WTC11 (cell line): ENCODE data around the gene DLG1. TPM values are rescaled to one million over a fixed set of nuclear protein-coding genes. Genes with fewer than 3 reads are reported as not detected.

ENCODE experiments used
- ATAC-seq: fragments of 200-7000 bp; cut with Tn5 transposase; 2 replicates; pipeline ENCODE4 v1.10.0; 2021; ENCODE audit warnings: mild to moderate bottlenecking, moderate library complexity
- CTCF ChIA-PET: fragments of 300-600 bp; sonication (Branson Sonifier 250); formaldehyde crosslinking; loops from one replicate; lab custom pipeline; 2021; ENCODE audit warnings: antibody characterized with exemption; lab: Charles Lee
- POLR2A ChIA-PET: fragments of 350-600 bp; sonication (Branson Sonifier 250); formaldehyde crosslinking; loops from one replicate; lab custom pipeline; 2021; ENCODE audit warnings: antibody characterized with exemption; lab: Charles Lee
- DNase-seq: peaks from one replicate; pipeline ENCODE4 v3.0.0; 2021; ENCODE audit warnings: low spot score
- H3K27ac Mint-ChIP-seq: 2 replicates; pipeline ENCODE4 v1.8.0; 2021; ENCODE audit warnings: mixed read lengths
- H3K27me3 Mint-ChIP-seq: 2 replicates; pipeline ENCODE4 v1.8.0; 2021; ENCODE audit warnings: low read depth, mild to moderate bottlenecking, moderate library complexity, mixed read lengths
- H3K36me3 Mint-ChIP-seq: 2 replicates; pipeline ENCODE4 v1.8.0; 2021; ENCODE audit warnings: mixed read lengths
- H3K4me1 Mint-ChIP-seq: 2 replicates; pipeline ENCODE4 v1.8.0; 2022; ENCODE audit warnings: mixed read lengths
- H3K4me3 Mint-ChIP-seq: 2 replicates; pipeline ENCODE4 v1.8.0; 2021; ENCODE audit warnings: mild to moderate bottlenecking, moderate library complexity, mixed read lengths
- H3K9me3 Mint-ChIP-seq: 2 replicates; pipeline ENCODE4 v1.8.0; 2021; ENCODE audit warnings: mixed read lengths
- AFF4 ChIP-seq: sonication (generic); formaldehyde crosslinking; IDR thresholded peaks from 2 replicates; pipeline ENCODE4 v1.8.1; 2023; ENCODE audit warnings: mild to moderate bottlenecking, missing genetic modification reagents, borderline replicate concordance
- ATF3 ChIP-seq: sonication (generic); formaldehyde crosslinking; conservative IDR thresholded peaks from 2 replicates; pipeline ENCODE4 v1.8.1; 2022; ENCODE audit warnings: mild to moderate bottlenecking, missing genetic modification reagents
- E2F4 ChIP-seq: sonication (generic); formaldehyde crosslinking; IDR thresholded peaks from 2 replicates; pipeline ENCODE4 v1.8.1; 2022; ENCODE audit warnings: low read depth, mild to moderate bottlenecking, moderate library complexity, missing genetic modification reagents, borderline replicate concordance
- GTF2I ChIP-seq: fragments of 250-450 bp; sonication (Bioruptor Pico); conservative IDR thresholded peaks from 2 replicates; pipeline ENCODE4 v1.4.0; 2021; ENCODE audit warnings: mild to moderate bottlenecking
- HMGA2 ChIP-seq: fragments of 250-450 bp; sonication (Bioruptor Pico); IDR thresholded peaks from 2 replicates; pipeline ENCODE4 v1.4.0; 2021; ENCODE audit warnings: mild to moderate bottlenecking, moderate library complexity
- IRF2 ChIP-seq: sonication (generic); formaldehyde crosslinking; IDR thresholded peaks from 2 replicates; pipeline ENCODE4 v1.8.0; 2022; ENCODE audit warnings: low read depth, missing genetic modification reagents, borderline replicate concordance
- JAZF1 ChIP-seq: fragments of 250-450 bp; sonication (Bioruptor Pico); IDR thresholded peaks from 2 replicates; pipeline ENCODE4 v1.9.0; 2021; ENCODE audit warnings: moderate library complexity, mild to moderate bottlenecking, inconsistent platforms
- JUN ChIP-seq: sonication (generic); formaldehyde crosslinking; IDR thresholded peaks from 2 replicates; pipeline ENCODE4 v1.8.0; 2023; ENCODE audit warnings: mild to moderate bottlenecking, missing genetic modification reagents
- MAX ChIP-seq: sonication (generic); formaldehyde crosslinking; IDR thresholded peaks from 2 replicates; pipeline ENCODE4 v1.8.0; 2022; ENCODE audit warnings: mild to moderate bottlenecking, missing genetic modification reagents
- MXD4 ChIP-seq: fragments of 250-450 bp; sonication (Bioruptor Pico); IDR thresholded peaks from 2 replicates; pipeline ENCODE4 v1.8.0; 2021; ENCODE audit warnings: mild to moderate bottlenecking, moderate library complexity, borderline replicate concordance
- PRDM15 ChIP-seq: sonication (generic); formaldehyde crosslinking; IDR thresholded peaks from 2 replicates; pipeline ENCODE4 v1.8.0; 2022; ENCODE audit warnings: missing genetic modification reagents
- SP1 ChIP-seq: sonication (generic); formaldehyde crosslinking; conservative IDR thresholded peaks from 2 replicates; pipeline ENCODE4 v1.8.1; 2022; ENCODE audit warnings: missing genetic modification reagents
- TCF7 ChIP-seq: sonication (generic); formaldehyde crosslinking; IDR thresholded peaks from 2 replicates; pipeline ENCODE4 v1.8.0; 2022; ENCODE audit warnings: mild to moderate bottlenecking, low read depth, missing genetic modification reagents, moderate library complexity
- TP53 ChIP-seq: sonication (generic); formaldehyde crosslinking; IDR thresholded peaks from 2 replicates; pipeline ENCODE4 v1.8.1; 2023; ENCODE audit warnings: mild to moderate bottlenecking, missing genetic modification reagents
- ZNF317 ChIP-seq: sonication (generic); formaldehyde crosslinking; IDR thresholded peaks from 2 replicates; pipeline ENCODE4 v1.8.1; 2023; ENCODE audit warnings: low read depth, mild to moderate bottlenecking, moderate library complexity, missing genetic modification reagents, borderline replicate concordance
- ZNF396 ChIP-seq: fragments of 250-450 bp; sonication (Bioruptor Pico); IDR thresholded peaks from 2 replicates; pipeline ENCODE4 v1.8.0; 2021; ENCODE audit warnings: mild to moderate bottlenecking, moderate library complexity, borderline replicate concordance
- ZNF416 ChIP-seq: fragments of 250-450 bp; sonication (Bioruptor Pico); IDR thresholded peaks from 2 replicates; pipeline ENCODE4 v1.9.0; 2021; ENCODE audit warnings: mild to moderate bottlenecking, inconsistent platforms
- ZNF532 ChIP-seq: fragments of 250-450 bp; sonication (Bioruptor Pico); IDR thresholded peaks from 2 replicates; pipeline ENCODE4 v1.9.0; 2021; ENCODE audit warnings: mild to moderate bottlenecking, borderline replicate concordance
- total RNA-seq: library from RNA; stranded (reverse); gene quantifications from 3 replicates; pipeline ENCODE4 v1.2.3, GENCODE V29; 2021

Gene DLG1
- total RNA-seq, 1 experiment from 2014 or later: 81.1 TPM

- ATAC-seq (no peak), DNase-seq (no peak)
- no peak for TF ChIP-seq MXD4 (CRISPR knock-in tag)
- TF ChIP-seq MAX (CRISPR knock-in tag): no peak
- TF ChIP-seq ZNF416: no peak
- TF ChIP-seq TCF7 (CRISPR knock-in tag): no peak
- TF ChIP-seq ZNF532 (CRISPR knock-in tag): no peak
- no peak for TF ChIP-seq TP53 (CRISPR knock-in tag)
- TF ChIP-seq AFF4 (CRISPR knock-in tag): no peak
- no peak overlapping the region for H3K4me3 Mint-ChIP-seq
- H3K27ac Mint-ChIP-seq: no peak overlapping the region
- POLR2A ChIA-PET: no interaction called here
- CTCF ChIA-PET: interaction anchor here (1.8 kb wide), 1 partner anchor 13 kb away, joined by 8 read pairs; the partner anchor contains the start of gene MELTF
- no peaks in the 10 kb centered on the region for H3K9me3 Mint-ChIP-seq
- H3K36me3 Mint-ChIP-seq: no peaks in the 10 kb centered on the region
- H3K4me1 Mint-ChIP-seq: peaks cover 3% of the 10 kb centered on the region
- H3K27me3 Mint-ChIP-seq: no peaks in the 10 kb centered on the region; the same call in 1 of the 2 replicates
Measured at GRCh38 chr3:197015790-197016736, 282.3 kb downstream of the DLG1 start.

GRCh38 chr3:197014942-197015575 is 283.4 kb downstream of the DLG1 start:
- Mint-ChIP-seq H3K4me3 (no peak overlapping the region), H3K36me3 (no peaks in the 10 kb centered on the region), H3K9me3 (no peaks in the 10 kb centered on the region), H3K27me3 (no peaks in the 10 kb centered on the region; the same call in 1 of the 2 replicates), H3K27ac (no peak overlapping the region), H3K4me1 (no peaks in the 10 kb centered on the region)
- ChIA-PET CTCF (no interaction called here), POLR2A (no interaction called here)
- no peak for DNase-seq
- no peak for ATAC-seq
- TF ChIP-seq JUN (CRISPR knock-in tag) (no peak), HMGA2 (CRISPR knock-in tag) (no peak), JAZF1 (no peak), ZNF396 (CRISPR knock-in tag) (no peak), E2F4 (no peak), IRF2 (no peak), GTF2I (CRISPR knock-in tag) (no peak), SP1 (CRISPR knock-in tag) (no peak), PRDM15 (no peak), ATF3 (CRISPR knock-in tag) (no peak), ZNF317 (CRISPR knock-in tag) (no peak)
